IMR-90 (cell line): ENCODE results near the gene MINAR2. TPM values are rescaled to one million over a fixed set of nuclear protein-coding genes. Genes with fewer than 3 reads are reported as not detected.

ENCODE experiments used
- ATAC-seq: fragments of 200-7000 bp; cut with Tn5 transposase; 2 replicates; pipeline ENCODE4 v1.9.1; 2020; ENCODE audit warnings: low read depth, mild to moderate bottlenecking, moderate library complexity
- BruUV-seq: library from RNA; stranded (reverse); fragments of 400-500 nt; replicated peaks from 2 replicates; lab custom pipeline; 2021; lab: Mats Ljungman, UMichigan
- CTCF ChIA-PET: fragments of 300-600 bp; formaldehyde crosslinking; extraction: SDS; loops from one replicate; lab custom pipeline; 2021; ENCODE audit warnings: antibody characterized with exemption; lab: Yijun Ruan, JAX
- POLR2A ChIA-PET: fragments of 300-600 bp; sonication (Branson Sonifier 250); formaldehyde crosslinking; loops from one replicate; lab custom pipeline; 2022; ENCODE audit warnings: antibody characterized with exemption; ENCODE audit not compliant: unreplicated experiment; lab: Charles Lee
- DNase-seq: peaks from one replicate; pipeline ENCODE4 v3.0.0; 2013
- H2AFZ ChIP-seq: replicated peaks from 2 replicates; pipeline ENCODE3; 2013; ENCODE audit warnings: low read length, mild to moderate bottlenecking; ENCODE audit not compliant: poor library complexity
- H2AK5ac ChIP-seq: 2 replicates; pipeline ENCODE4 v1.6.1; 2013; ENCODE audit warnings: low read depth, low read length, inconsistent platforms
- H2AK9ac ChIP-seq: replicated peaks from 2 replicates; pipeline ENCODE3; 2013; ENCODE audit warnings: mild to moderate bottlenecking, low read depth, low read length, moderate library complexity; ENCODE audit not compliant: poor library complexity
- H2BK120ac ChIP-seq: 2 replicates; pipeline ENCODE4 v1.6.1; 2013; ENCODE audit warnings: low read depth, low read length, inconsistent platforms
- H2BK15ac ChIP-seq: 3 replicates; pipeline ENCODE4 v1.6.1; 2013; ENCODE audit warnings: low read depth, low read length, inconsistent platforms
- H2BK20ac ChIP-seq: 2 replicates; pipeline ENCODE4 v1.6.1; 2013; ENCODE audit warnings: low read depth, mild to moderate bottlenecking, inconsistent platforms, low read length, moderate library complexity
- H2BK5ac ChIP-seq: 2 replicates; pipeline ENCODE4 v1.6.1; 2013; ENCODE audit warnings: mild to moderate bottlenecking, low read depth, low read length, inconsistent platforms; ENCODE audit not compliant: poor library complexity, severe bottlenecking
- H3K14ac ChIP-seq: replicated peaks from 2 replicates; pipeline ENCODE4 v1.6.1; 2013; ENCODE audit warnings: low read depth, low read length, inconsistent platforms
- H3K18ac ChIP-seq: 2 replicates; pipeline ENCODE4 v1.6.1; 2013; ENCODE audit warnings: low read depth, low read length, control low read depth
- H3K23ac ChIP-seq: 2 replicates; pipeline ENCODE4 v1.6.1; 2013; ENCODE audit warnings: low read depth, low read length, inconsistent platforms
- H3K27ac ChIP-seq: 2 replicates; pipeline ENCODE4 v1.5.1; 2013; ENCODE audit warnings: mild to moderate bottlenecking, control low read depth, low read length; ENCODE audit not compliant: insufficient read depth
- H3K27me3 ChIP-seq: 2 replicates; pipeline ENCODE4 v1.6.1; 2013; ENCODE audit warnings: low read length; ENCODE audit not compliant: control insufficient read depth, insufficient read depth
- H3K36me3 ChIP-seq: 2 replicates; pipeline ENCODE4 v1.6.1; 2013; ENCODE audit warnings: low read length, mixed read lengths; ENCODE audit not compliant: control insufficient read depth, insufficient read depth
- H3K4ac ChIP-seq: 2 replicates; pipeline ENCODE4 v1.6.1; 2013; ENCODE audit warnings: low read depth, low read length, inconsistent platforms
- H3K4me1 ChIP-seq: 2 replicates; pipeline ENCODE4 v1.6.1; 2013; ENCODE audit warnings: low read length, mixed read lengths; ENCODE audit not compliant: control insufficient read depth, insufficient read depth
- H3K4me2 ChIP-seq: 2 replicates; pipeline ENCODE4 v1.6.1; 2013; ENCODE audit warnings: low read depth, mild to moderate bottlenecking, control low read depth, low read length, moderate library complexity
- H3K4me3 ChIP-seq: 2 replicates; pipeline ENCODE4 v1.5.1; 2013; ENCODE audit warnings: low read depth, mild to moderate bottlenecking, control low read depth, low read length, moderate library complexity; ENCODE audit not compliant: insufficient read depth
- H3K56ac ChIP-seq: 2 replicates; pipeline ENCODE4 v1.6.1; 2013; ENCODE audit warnings: low read length, inconsistent platforms; ENCODE audit not compliant: insufficient read depth; ENCODE audit errors: extremely low read depth
- H3K79me1 ChIP-seq, 2 experiments: 2 replicates each; pipeline ENCODE4 v1.6.1; 2013; ENCODE audit warnings: low read length in 2 of 2, inconsistent platforms in 1 of 2, low read depth in 1 of 2
- H3K9ac ChIP-seq: 2 replicates; pipeline ENCODE4 v1.6.1; 2013; ENCODE audit warnings: low read depth, low read length, control low read depth
- H3K9me1 ChIP-seq: 2 replicates; pipeline ENCODE4 v1.6.1; 2013; ENCODE audit warnings: low read length, inconsistent platforms; ENCODE audit not compliant: insufficient read depth
- H3K9me3 ChIP-seq: 2 replicates; pipeline ENCODE4 v1.6.1; 2013; ENCODE audit warnings: low read length; ENCODE audit not compliant: control insufficient read depth, insufficient read depth
- H4K20me1 ChIP-seq: 2 replicates; pipeline ENCODE4 v1.6.1; 2013; ENCODE audit warnings: low read length, inconsistent platforms; ENCODE audit not compliant: insufficient read depth
- H4K5ac ChIP-seq: 2 replicates; pipeline ENCODE4 v1.6.1; 2013; ENCODE audit warnings: mild to moderate bottlenecking, low read depth, low read length, control low read depth
- H4K8ac ChIP-seq, 2 experiments: 2 replicates each; pipeline ENCODE4 v1.6.1; 2013; ENCODE audit warnings: low read depth in 2 of 2, low read length in 2 of 2, control low read depth in 1 of 2, inconsistent platforms in 1 of 2
- H4K91ac ChIP-seq: 2 replicates; pipeline ENCODE4 v1.6.1; 2013; ENCODE audit warnings: low read depth, low read length, inconsistent platforms; ENCODE audit not compliant: insufficient read depth
- MAZ ChIP-seq: IDR thresholded peaks from 2 replicates; pipeline ENCODE4 v1.6.1; 2012; ENCODE audit warnings: low read depth, mild to moderate bottlenecking, low read length, improper control_type of control experiment, moderate library complexity, borderline replicate concordance
- RAD21 ChIP-seq: IDR thresholded peaks from 2 replicates; pipeline ENCODE4 v1.6.1; 2012; ENCODE audit warnings: low read length, improper control_type of control experiment
- RFX5 ChIP-seq: IDR thresholded peaks from 2 replicates; pipeline ENCODE4 v1.8.0; 2012; ENCODE audit warnings: low read depth, mild to moderate bottlenecking, low read length, moderate library complexity
- SMC3 ChIP-seq: fragments of 150-350 bp; IDR thresholded peaks from 2 replicates; pipeline ENCODE4 v1.6.1; 2016; ENCODE audit warnings: low read depth, mild to moderate bottlenecking, antibody characterized with exemption, low read length, moderate library complexity
- WGBS, 2 experiments: methylation state at CpG; one replicate each; pipeline versions ENCODE4 v1.1.5 to v1.1.7; 2013; ENCODE audit warnings: missing lambda C conversion rate in 2 of 2; ENCODE audit not compliant: insufficient read length in 1 of 2; ENCODE audit errors: extremely low coverage in 2 of 2; 5-methylcytosine and 5-hydroxymethylcytosine counted together
- dilution Hi-C: fragments of 300-500 bp; cut with HindIII; formaldehyde crosslinking; loops from one replicate; pipeline ENCODE4 v1.14.3; 2018; ENCODE audit warnings: low sequenced_read_pairs; ENCODE audit not compliant: unreplicated experiment
- in situ Hi-C: fragments of 300-500 bp; cut with MboI; formaldehyde crosslinking; loops from 3 replicates; pipeline ENCODE4 v1.14.3; 2019; ENCODE audit warnings: low sequenced_read_pairs, inconsistent platforms, mixed read lengths
- intact Hi-C: fragments of 100-400 bp; cut with micrococcal nuclease; formaldehyde crosslinking; loops from 2 replicates; pipeline ENCODE4 v1.10.0; 2022
- polyA plus RNA-seq, 3 experiments: library from polyadenylated mRNA; depleted of rRNA; stranded (reverse); fragments of >200 nt; gene quantifications; 2 replicates each; pipeline ENCODE4 v1.2.3, GENCODE V29; 2012; ENCODE audit warnings: low replicate concordance in 1 of 3
- total RNA-seq: library from RNA; depleted of rRNA; stranded (reverse); fragments of >200 nt; gene quantifications from 2 replicates; pipeline ENCODE4 v1.2.3, GENCODE V29; 2012
- TF ChIP-seq, protein P1 (sequence below): fragments of 150-350 bp; IDR thresholded peaks from 2 replicates; pipeline ENCODE4 v1.6.1; 2017; ENCODE audit warnings: mild to moderate bottlenecking, antibody characterized with exemption, low read length, low read depth
- TF ChIP-seq, protein P2 (sequence below): conservative IDR thresholded peaks from 2 replicates; pipeline ENCODE4 v1.5.1; 2012; ENCODE audit warnings: mild to moderate bottlenecking, low read depth, low read length, improper control_type of control experiment

Gene MINAR2
- total and polyA plus RNA-seq, 2 of the 4 experiments (the other 2 are of a cell fraction) = not detected

DNA sequence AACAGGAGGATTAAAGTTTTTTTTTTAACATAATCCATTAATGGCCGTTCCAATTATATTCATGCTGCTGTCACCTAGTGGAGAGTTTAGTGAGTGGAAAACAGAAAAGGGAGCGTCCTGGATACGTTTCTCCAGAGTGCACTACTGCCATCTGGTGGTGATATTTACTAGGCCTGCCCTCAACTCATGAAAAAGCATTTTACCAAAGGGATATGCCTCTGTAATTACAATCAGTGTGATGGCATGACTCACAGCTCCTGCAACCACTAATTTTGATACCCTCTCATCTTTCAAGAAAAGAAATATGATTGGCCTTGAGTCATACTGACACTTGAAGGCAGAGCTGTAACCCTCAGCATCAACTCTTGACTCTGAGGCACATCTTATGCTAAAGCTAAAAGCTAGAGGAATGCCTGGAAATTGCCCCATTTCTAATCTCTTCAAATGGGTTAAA is 20.1 kb downstream of the MINAR2 start:
- Histone ChIP-seq H3K56ac (no peak overlapping the region), H4K5ac (no peak overlapping the region), H2AK9ac (no peak overlapping the region), H3K27ac (no peak overlapping the region), H3K23ac (no peak overlapping the region), H3K4ac (no peak overlapping the region), H3K79me1 (no peaks in the 10 kb centered on the region), H2BK5ac (no peak overlapping the region), H3K27me3 (no peaks in the 10 kb centered on the region), H4K20me1 (no peaks in the 10 kb centered on the region), H2AK5ac (no peak overlapping the region), H2AFZ (no peak overlapping the region), H2BK15ac (no peak overlapping the region), H4K8ac (no peak overlapping the region), H3K4me1 (no peaks in the 10 kb centered on the region), H3K4me3 (no peak overlapping the region), H3K9me3 (no peaks in the 10 kb centered on the region), H2BK120ac (no peak overlapping the region), H2BK20ac (no peak overlapping the region), H3K14ac (no peak overlapping the region), H3K9me1 (no peaks in the 10 kb centered on the region), H3K9ac (no peak overlapping the region), H4K91ac (no peak overlapping the region), H3K36me3 (no peaks in the 10 kb centered on the region), H3K4me2 (no peak overlapping the region), H3K18ac (no peak overlapping the region)
- DNase-seq (peak; percentile 86), ATAC-seq (peak; percentile 96)
- CTCF ChIA-PET = interaction anchor here (0.5 to 1.1 kb wide), 13 partner anchors 10 to 864 kb away, joined by 3 to 9 read pairs (median 3); partner anchors contain the start of gene MINAR2
- in situ Hi-C loops (no loop called here), intact Hi-C loops (loop anchor here (1.0 to 5.0 kb wide), 9 partner anchors 104 to 1556 kb away; partner anchors contain the start of gene ADAMTS19), dilution Hi-C loops (no loop called here)
- BruUV-seq = no TSS peak
- POLR2A ChIA-PET = no interaction called here
- TF ChIP-seq RFX5 = no peak
- no peak for TF ChIP-seq MAZ
- TF ChIP-seq RAD21 = peak; percentile 91
- TF ChIP-seq SMC3 = peak; percentile 93
- TF ChIP-seq, protein P1, sequence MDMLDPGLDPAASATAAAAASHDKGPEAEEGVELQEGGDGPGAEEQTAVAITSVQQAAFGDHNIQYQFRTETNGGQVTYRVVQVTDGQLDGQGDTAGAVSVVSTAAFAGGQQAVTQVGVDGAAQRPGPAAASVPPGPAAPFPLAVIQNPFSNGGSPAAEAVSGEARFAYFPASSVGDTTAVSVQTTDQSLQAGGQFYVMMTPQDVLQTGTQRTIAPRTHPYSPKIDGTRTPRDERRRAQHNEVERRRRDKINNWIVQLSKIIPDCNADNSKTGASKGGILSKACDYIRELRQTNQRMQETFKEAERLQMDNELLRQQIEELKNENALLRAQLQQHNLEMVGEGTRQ = no peak
- TF ChIP-seq, protein P2, sequence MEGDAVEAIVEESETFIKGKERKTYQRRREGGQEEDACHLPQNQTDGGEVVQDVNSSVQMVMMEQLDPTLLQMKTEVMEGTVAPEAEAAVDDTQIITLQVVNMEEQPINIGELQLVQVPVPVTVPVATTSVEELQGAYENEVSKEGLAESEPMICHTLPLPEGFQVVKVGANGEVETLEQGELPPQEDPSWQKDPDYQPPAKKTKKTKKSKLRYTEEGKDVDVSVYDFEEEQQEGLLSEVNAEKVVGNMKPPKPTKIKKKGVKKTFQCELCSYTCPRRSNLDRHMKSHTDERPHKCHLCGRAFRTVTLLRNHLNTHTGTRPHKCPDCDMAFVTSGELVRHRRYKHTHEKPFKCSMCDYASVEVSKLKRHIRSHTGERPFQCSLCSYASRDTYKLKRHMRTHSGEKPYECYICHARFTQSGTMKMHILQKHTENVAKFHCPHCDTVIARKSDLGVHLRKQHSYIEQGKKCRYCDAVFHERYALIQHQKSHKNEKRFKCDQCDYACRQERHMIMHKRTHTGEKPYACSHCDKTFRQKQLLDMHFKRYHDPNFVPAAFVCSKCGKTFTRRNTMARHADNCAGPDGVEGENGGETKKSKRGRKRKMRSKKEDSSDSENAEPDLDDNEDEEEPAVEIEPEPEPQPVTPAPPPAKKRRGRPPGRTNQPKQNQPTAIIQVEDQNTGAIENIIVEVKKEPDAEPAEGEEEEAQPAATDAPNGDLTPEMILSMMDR = peak; percentile 100
- WGBS, 2 experiments = no CpG with 5 or more reads among the region's 3 CpGs
